Right atrium auricular region (tissue), 2 donors: ENCODE results near the gene PBX4. TPM values are rescaled to one million over a fixed set of nuclear protein-coding genes. Genes with fewer than 3 reads are reported as not detected.

Experiments used
- DNase-seq: peaks from one replicate; pipeline ENCODE4 v3.0.0-alpha.2; 2019; ENCODE audit warnings: low spot score
- H3K27ac ChIP-seq, 2 donors: fragments of 200-600 bp; sonication (generic); 1 replicate in 1 of 2; 2 replicates in 1 of 2; pipeline ENCODE4 v1.5.1; 2016 to 2019
- H3K27me3 ChIP-seq, 2 donors: fragments of 200-600 bp; sonication (generic); one replicate each; pipeline versions ENCODE4 v1.5.1 to v1.6.0; 2017 to 2019
- H3K36me3 ChIP-seq: fragments of 200-600 bp; sonication (generic); one replicate; pipeline ENCODE4 v1.5.1; 2016
- H3K4me1 ChIP-seq, 2 donors: fragments of 200-600 bp; sonication (generic); one replicate each; pipeline versions ENCODE4 v1.5.1 to v1.6.0; 2017 to 2019
- H3K4me3 ChIP-seq, 2 donors: fragments of 200-600 bp; sonication (generic); 1 replicate in 1 of 2; 2 replicates in 1 of 2; pipeline ENCODE4 v1.5.1; 2017 to 2019; ENCODE audit warnings: mild to moderate bottlenecking in 1 of 2, moderate library complexity in 1 of 2
- H3K9me3 ChIP-seq, 2 donors: fragments of 200-600 bp; sonication (generic); one replicate each; pipeline ENCODE4 v1.5.1; 2019
- CTCF ChIP-seq, 2 donors: fragments of 200-600 bp; sonication (generic); IDR thresholded peaks; one replicate each; pipeline ENCODE4 v1.5.1; 2019; ENCODE audit warnings: antibody characterized with exemption in 2 of 2
- total RNA-seq, 2 donors: library from RNA; depleted of rRNA; stranded (reverse); fragments of >200 nt; gene quantifications; one replicate each; pipeline ENCODE4 v1.1.0, GENCODE V29; 2016

The PBX4 gene
- total RNA-seq, 2 donors from 2014 or later, result not detected

GRCh38 chr19:19540064-19540714 lies 78.3 kb downstream of the PBX4 start:
- Histone ChIP-seq H3K4me1 (peaks cover 0 to 41% of the 10 kb centered on the region in 2 donors), H3K27ac (no peak overlapping the region), H3K9me3 (no peaks in the 10 kb centered on the region), H3K27me3 (peaks cover 11 to 19% of the 10 kb centered on the region in 2 donors), H3K4me3 (peak overlapping the region in 1 of 2 donors; percentile 34), H3K36me3 (no peaks in the 10 kb centered on the region)
- no peak for DNase-seq
- TF ChIP-seq CTCF (IDR thresholded peaks at IDR 0.05), result no peak

- H3K4me3 ChIP-seq, result no peak overlapping the region
- no peaks in the 10 kb centered on the region for H3K36me3 ChIP-seq
- H3K4me1 ChIP-seq, result peaks cover 0 to 41% of the 10 kb centered on the region in 2 donors
- peaks cover 11 to 19% of the 10 kb centered on the region in 2 donors for H3K27me3 ChIP-seq
- H3K9me3 ChIP-seq, result no peaks in the 10 kb centered on the region
- no peak for TF ChIP-seq CTCF (IDR thresholded peaks at IDR 0.05)
- no peak for DNase-seq
- no peak overlapping the region for H3K27ac ChIP-seq
These were observed 78.8 kb downstream of the PBX4 start for GRCh38 chr19:19539698-19540063.

GRCh38 chr19:19538785-19539166 lies 79.7 kb downstream of the PBX4 start:
- DNase-seq, result no peak
- Histone ChIP-seq H3K9me3 (no peaks in the 10 kb centered on the region), H3K27ac (no peak overlapping the region), H3K4me3 (peak overlapping the region in 1 of 2 donors; percentile 43), H3K4me1 (peaks cover 0 to 41% of the 10 kb centered on the region in 2 donors), H3K27me3 (peaks cover 11 to 19% of the 10 kb centered on the region in 2 donors), H3K36me3 (no peaks in the 10 kb centered on the region)
- no peak for TF ChIP-seq CTCF (IDR thresholded peaks at IDR 0.05)

GRCh38 chr19:19538061-19538784 lies 80.3 kb downstream of the PBX4 start, which contains the start of gene CILP2:
Gene CILP2 (plus strand): TSS chr19:19538265. CDS start chr19:19538350, 85 bp downstream.
- Histone ChIP-seq H3K36me3 (no peaks in the 10 kb centered on the region), H3K27me3 (peaks cover 11 to 19% of the 10 kb centered on the region in 2 donors), H3K27ac (no peak within 1 kb of the TSS), H3K4me3 (peak within 1 kb of the TSS; percentile 8 to 43), H3K9me3 (no peaks in the 10 kb centered on the region), H3K4me1 (peaks cover 0 to 41% of the 10 kb centered on the region in 2 donors)
- no peak for DNase-seq
- TF ChIP-seq CTCF (IDR thresholded peaks at IDR 0.05), result no peak

- Histone ChIP-seq H3K27me3 (peaks cover 11 to 19% of the 10 kb centered on the region in 2 donors), H3K27ac (no peak overlapping the region), H3K4me3 (peak overlapping the region in 1 of 2 donors; percentile 43), H3K4me1 (peaks cover 0 to 44% of the 10 kb centered on the region in 2 donors), H3K9me3 (no peaks in the 10 kb centered on the region), H3K36me3 (no peaks in the 10 kb centered on the region)
- DNase-seq, result no peak
- TF ChIP-seq CTCF (IDR thresholded peaks at IDR 0.05), result no peak
These were observed 81.1 kb downstream of the PBX4 start for GRCh38 chr19:19537075-19538048.
